ENCODE measurements around the gene GRIK1.

DNA sequence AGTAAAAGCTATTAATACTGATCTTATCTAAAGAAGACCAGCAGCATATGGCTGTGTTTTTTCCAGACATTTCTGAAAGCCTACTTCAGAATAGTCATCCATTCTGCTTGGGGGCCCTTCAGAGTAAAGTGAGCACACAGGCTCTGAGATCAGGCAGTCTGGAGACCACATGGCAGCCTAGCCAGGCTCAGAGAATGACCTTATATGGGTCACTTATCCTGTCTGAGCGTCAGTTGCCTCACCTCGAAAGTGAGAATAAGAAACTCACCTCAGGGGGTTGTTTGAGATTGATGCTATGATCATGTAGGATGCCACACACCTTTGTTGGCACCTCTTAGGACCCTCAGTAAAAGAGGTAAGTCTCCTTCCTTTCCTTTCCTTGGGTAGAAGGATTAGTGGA, 270.4 kb downstream of the GRIK1 start:
- TF ChIP-seq, protein P1, sequence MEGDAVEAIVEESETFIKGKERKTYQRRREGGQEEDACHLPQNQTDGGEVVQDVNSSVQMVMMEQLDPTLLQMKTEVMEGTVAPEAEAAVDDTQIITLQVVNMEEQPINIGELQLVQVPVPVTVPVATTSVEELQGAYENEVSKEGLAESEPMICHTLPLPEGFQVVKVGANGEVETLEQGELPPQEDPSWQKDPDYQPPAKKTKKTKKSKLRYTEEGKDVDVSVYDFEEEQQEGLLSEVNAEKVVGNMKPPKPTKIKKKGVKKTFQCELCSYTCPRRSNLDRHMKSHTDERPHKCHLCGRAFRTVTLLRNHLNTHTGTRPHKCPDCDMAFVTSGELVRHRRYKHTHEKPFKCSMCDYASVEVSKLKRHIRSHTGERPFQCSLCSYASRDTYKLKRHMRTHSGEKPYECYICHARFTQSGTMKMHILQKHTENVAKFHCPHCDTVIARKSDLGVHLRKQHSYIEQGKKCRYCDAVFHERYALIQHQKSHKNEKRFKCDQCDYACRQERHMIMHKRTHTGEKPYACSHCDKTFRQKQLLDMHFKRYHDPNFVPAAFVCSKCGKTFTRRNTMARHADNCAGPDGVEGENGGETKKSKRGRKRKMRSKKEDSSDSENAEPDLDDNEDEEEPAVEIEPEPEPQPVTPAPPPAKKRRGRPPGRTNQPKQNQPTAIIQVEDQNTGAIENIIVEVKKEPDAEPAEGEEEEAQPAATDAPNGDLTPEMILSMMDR (IDR thresholded peaks at IDR 0.05), result no peak
- TF ChIP-seq POLR2A (IDR thresholded peaks at IDR 0.05), result no peak

Measured in thyroid gland (tissue), 4 donors.